RWPE2 (cell line): ENCODE measurements around the gene HOXC10.

Source experiments
- ATAC-seq: fragments of 200-7000 bp; cut with Tn5 transposase; 3 replicates; pipeline ENCODE4 v1.9.1; 2021; ENCODE audit warnings: low read depth
- DNase-seq: peaks from one replicate; pipeline ENCODE4 v3.0.0-alpha.2; 2020; ENCODE audit warnings: low spot score
- H3K27ac ChIP-seq: fragments of 450-650 bp; 2 replicates; pipeline ENCODE4 v1.5.1; 2017; ENCODE audit warnings: mild to moderate bottlenecking; ENCODE audit not compliant: poor library complexity, severe bottlenecking
- H3K27me3 ChIP-seq: fragments of 250-450 bp; sonication (Bioruptor Pico); 2 replicates; pipeline ENCODE4 v1.5.1; 2021; ENCODE audit warnings: mild to moderate bottlenecking, moderate library complexity; ENCODE audit not compliant: insufficient read depth, poor library complexity, severe bottlenecking
- H3K36me3 ChIP-seq: fragments of 250-450 bp; sonication (Bioruptor Pico); 2 replicates; pipeline ENCODE4 v1.5.1; 2020; ENCODE audit warnings: low read depth, mild to moderate bottlenecking, moderate library complexity
- H3K4me1 ChIP-seq: fragments of 250-450 bp; sonication (Bioruptor Pico); 2 replicates; pipeline ENCODE4 v1.5.1; 2021; ENCODE audit warnings: mild to moderate bottlenecking, moderate library complexity; ENCODE audit not compliant: insufficient read depth, poor library complexity, severe bottlenecking
- H3K4me3 ChIP-seq: fragments of 250-450 bp; sonication (Bioruptor Pico); 2 replicates; pipeline ENCODE4 v1.5.1; 2021; ENCODE audit warnings: mild to moderate bottlenecking, moderate library complexity; ENCODE audit not compliant: severe bottlenecking
- H3K9me3 ChIP-seq: fragments of 250-450 bp; sonication (Bioruptor Pico); 2 replicates; pipeline ENCODE4 v1.5.1; 2021; ENCODE audit warnings: mild to moderate bottlenecking, moderate library complexity; ENCODE audit not compliant: severe bottlenecking
- TF ChIP-seq, protein P1 (sequence below): fragments of 450-650 bp; IDR thresholded peaks from one replicate; pipeline ENCODE4 v1.5.1; 2017; ENCODE audit warnings: mild to moderate bottlenecking, moderate library complexity; ENCODE audit not compliant: poor library complexity, severe bottlenecking

Gene HOXC10

DNA sequence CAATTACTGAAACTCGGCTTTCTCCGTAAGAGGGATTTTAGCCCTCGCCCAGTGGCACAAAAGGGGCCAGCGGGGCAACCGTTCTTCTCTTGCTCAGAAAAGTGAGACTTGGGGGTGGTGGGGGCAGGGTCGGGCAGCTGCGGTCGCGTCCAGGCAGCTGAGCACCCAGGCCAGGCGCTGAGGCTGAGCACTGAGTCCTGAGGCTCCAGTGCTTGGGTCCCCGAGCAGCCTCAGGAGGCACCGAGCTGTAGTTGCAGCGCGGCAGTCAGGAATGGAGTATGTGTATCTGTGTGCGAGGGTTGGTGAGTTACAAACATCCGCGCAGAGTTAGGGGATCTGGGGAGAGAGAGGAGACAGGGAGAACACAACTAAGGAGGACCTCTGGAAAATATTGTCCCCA, 39.2 kb downstream of the HOXC10 start:
- no peaks in the 10 kb centered on the region for H3K4me1 ChIP-seq
- TF ChIP-seq, protein P1, sequence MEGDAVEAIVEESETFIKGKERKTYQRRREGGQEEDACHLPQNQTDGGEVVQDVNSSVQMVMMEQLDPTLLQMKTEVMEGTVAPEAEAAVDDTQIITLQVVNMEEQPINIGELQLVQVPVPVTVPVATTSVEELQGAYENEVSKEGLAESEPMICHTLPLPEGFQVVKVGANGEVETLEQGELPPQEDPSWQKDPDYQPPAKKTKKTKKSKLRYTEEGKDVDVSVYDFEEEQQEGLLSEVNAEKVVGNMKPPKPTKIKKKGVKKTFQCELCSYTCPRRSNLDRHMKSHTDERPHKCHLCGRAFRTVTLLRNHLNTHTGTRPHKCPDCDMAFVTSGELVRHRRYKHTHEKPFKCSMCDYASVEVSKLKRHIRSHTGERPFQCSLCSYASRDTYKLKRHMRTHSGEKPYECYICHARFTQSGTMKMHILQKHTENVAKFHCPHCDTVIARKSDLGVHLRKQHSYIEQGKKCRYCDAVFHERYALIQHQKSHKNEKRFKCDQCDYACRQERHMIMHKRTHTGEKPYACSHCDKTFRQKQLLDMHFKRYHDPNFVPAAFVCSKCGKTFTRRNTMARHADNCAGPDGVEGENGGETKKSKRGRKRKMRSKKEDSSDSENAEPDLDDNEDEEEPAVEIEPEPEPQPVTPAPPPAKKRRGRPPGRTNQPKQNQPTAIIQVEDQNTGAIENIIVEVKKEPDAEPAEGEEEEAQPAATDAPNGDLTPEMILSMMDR = no peak
- ATAC-seq = no peak
- H3K36me3 ChIP-seq = no peaks in the 10 kb centered on the region
- peaks cover 86% of the 10 kb centered on the region for H3K27me3 ChIP-seq
- DNase-seq = no peak
- H3K4me3 ChIP-seq = no peak overlapping the region
- H3K27ac ChIP-seq = no peak overlapping the region
- no peaks in the 10 kb centered on the region for H3K9me3 ChIP-seq

DNA sequence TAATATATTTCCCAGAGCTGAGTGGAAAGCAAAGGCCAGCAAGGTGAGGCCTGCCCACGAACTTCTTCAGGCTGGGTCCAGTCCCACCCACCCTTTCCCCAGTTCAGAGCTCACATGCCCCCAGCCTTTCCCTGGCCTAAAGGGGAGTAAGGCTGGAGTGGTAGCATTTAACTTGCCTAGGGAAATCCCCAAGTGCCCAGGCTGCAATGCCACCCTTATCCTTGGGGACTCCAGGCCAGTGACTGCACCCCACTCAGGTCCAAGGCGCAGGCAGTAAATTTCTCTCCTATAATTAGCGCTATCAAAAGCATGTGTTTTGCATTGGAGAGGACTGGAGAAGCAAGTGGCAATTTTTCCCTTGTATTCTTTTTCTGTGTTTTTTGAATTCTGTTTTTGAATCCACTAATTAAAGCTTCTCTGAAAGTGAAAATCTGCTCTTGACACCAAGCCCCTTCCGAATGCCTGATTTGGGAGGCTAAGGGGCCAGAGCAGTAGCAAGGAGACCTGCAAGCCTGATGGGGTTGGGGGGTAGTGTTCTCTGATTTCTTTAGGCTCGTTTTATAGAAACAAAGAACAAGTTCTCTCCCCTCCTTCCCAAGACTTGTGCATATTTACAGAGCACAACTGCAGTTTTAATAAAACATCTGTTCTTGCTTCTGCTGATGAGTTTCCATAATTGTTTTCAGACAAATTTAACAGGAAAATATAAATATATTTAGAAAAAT, 39.8 kb downstream of the HOXC10 start:
- no peaks in the 10 kb centered on the region for H3K9me3 ChIP-seq
- TF ChIP-seq, protein P1 = no peak
- DNase-seq (no peak), ATAC-seq (no peak)
- peaks cover 88% of the 10 kb centered on the region for H3K27me3 ChIP-seq
- no peaks in the 10 kb centered on the region for H3K4me1 ChIP-seq
- no peak overlapping the region for H3K4me3 ChIP-seq
- H3K27ac ChIP-seq = no peak overlapping the region
- no peaks in the 10 kb centered on the region for H3K36me3 ChIP-seq

DNA sequence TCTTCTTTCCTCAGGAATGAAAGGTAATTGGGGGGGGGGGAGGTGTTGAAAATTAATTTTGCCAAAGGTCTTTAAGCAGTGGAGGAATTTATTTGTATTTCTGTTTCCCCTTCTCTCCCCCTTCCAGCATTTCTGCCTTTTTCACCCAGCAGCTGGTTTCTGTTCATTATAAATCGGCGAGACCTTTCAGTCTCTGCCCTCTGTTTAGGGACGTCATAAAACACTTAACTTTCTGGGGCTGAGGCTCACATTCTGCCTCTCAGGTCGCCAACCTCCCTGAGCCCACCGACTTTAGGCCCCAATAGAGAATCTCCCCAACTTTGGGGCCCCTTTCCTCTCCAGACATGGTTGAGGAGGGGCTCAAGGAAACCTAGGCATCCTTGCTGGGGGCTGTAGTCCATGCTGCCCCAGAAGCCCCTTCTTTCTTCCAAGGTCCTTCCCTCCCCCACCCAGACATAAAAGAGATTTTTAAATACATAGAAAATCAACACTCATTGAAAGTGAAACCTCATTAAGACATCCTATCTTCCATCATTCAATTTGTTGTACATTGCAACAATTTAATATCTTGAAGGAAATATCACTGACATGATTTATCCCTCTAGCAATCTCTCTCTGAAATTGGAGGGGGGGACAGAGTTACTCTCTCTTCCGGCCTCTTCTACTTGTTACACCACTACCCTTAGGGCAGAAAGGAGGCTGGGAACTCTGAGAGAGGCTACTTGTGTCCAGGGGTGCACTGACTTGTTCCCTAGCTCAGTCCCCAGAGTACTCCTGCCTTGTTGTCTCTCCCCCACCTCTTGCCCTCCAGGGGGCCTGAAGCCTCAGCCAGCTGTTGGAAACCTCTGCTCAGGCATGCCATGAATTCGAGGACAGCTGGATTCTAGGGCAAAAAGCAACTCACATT, 40.8 kb downstream of the HOXC10 start:
- Histone ChIP-seq H3K27me3 (peaks cover 90% of the 10 kb centered on the region), H3K27ac (no peak overlapping the region), H3K36me3 (no peaks in the 10 kb centered on the region), H3K4me3 (no peak overlapping the region), H3K4me1 (no peaks in the 10 kb centered on the region), H3K9me3 (no peaks in the 10 kb centered on the region)
- TF ChIP-seq, protein P1 = no peak
- DNase-seq (no peak), ATAC-seq (no peak)

DNA sequence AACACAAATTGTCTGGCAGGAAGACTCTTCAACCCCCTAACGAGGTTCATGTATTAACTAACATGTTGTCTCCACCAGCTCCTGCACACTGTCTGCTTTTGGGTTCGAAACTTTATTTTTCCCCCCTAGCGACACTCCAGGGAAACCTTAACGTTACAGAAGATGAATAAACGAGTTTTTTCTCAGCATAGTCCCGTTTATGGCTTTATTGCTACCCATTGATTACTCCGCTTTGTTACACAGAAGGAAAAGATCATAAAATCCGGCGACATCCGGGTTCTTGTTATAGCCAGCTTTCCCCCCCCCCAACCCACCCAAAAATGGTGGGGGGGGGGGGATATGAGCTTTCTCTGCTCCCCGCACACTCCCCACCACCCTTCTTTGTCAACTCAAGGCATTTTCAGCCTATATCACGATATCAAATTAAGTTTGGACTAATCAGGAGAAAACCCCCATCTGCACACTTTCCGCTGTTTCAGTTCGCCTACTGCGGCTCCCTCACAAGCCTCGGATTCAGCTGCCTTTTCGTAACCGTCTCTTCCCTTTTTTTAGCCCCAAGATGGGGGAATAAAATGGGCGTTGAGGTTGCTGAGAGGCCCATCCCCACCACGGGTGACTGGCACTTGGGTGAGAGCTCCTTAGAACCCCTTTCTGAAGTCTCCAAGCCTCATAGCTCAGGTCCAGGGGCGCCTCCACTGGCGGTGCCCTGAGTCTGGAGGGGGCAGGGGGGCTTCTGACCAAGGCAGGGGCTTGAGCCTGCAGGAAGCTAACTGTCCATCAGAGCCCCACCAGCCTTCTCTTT, 41.9 kb downstream of the HOXC10 start:
- H3K27ac ChIP-seq = no peak overlapping the region
- no peak overlapping the region for H3K4me3 ChIP-seq
- TF ChIP-seq, protein P1 = no peak
- no peaks in the 10 kb centered on the region for H3K36me3 ChIP-seq
- DNase-seq (no peak), ATAC-seq (no peak)
- no peaks in the 10 kb centered on the region for H3K9me3 ChIP-seq
- no peaks in the 10 kb centered on the region for H3K4me1 ChIP-seq
- peaks cover 93% of the 10 kb centered on the region for H3K27me3 ChIP-seq
